NB4 (cell line): ENCODE measurements around the gene CRACR2B.

ENCODE experiments used
- POLR2A ChIP-seq: IDR thresholded peaks from 2 replicates; pipeline ENCODE4 v1.6.1; 2011; ENCODE audit warnings: mild to moderate bottlenecking; ENCODE audit not compliant: insufficient read length; ENCODE audit errors: extremely low read depth
- TF ChIP-seq, protein P1 (sequence below): IDR thresholded peaks from one replicate; pipeline ENCODE4 v1.5.1; 2012; ENCODE audit warnings: low read depth, low read length

DNA sequence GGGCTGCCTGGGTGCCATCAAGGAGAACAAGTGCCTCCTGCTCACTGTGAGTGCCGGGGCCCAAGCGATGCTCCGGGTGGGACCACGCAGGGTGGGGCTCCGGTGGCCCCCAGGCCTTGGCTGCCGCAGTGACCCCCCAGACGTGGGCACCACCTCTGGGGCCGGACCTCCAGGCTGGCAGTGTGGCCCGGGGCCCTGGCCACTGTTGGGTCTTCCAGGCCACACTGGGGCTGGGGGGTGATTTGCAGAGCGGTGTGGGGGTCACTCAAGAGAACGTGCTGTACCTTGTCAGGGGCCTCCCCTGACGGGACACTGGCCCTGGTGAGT is 34.9 kb downstream of the CRACR2B start:
- no peak for TF ChIP-seq POLR2A
- TF ChIP-seq, protein P1, sequence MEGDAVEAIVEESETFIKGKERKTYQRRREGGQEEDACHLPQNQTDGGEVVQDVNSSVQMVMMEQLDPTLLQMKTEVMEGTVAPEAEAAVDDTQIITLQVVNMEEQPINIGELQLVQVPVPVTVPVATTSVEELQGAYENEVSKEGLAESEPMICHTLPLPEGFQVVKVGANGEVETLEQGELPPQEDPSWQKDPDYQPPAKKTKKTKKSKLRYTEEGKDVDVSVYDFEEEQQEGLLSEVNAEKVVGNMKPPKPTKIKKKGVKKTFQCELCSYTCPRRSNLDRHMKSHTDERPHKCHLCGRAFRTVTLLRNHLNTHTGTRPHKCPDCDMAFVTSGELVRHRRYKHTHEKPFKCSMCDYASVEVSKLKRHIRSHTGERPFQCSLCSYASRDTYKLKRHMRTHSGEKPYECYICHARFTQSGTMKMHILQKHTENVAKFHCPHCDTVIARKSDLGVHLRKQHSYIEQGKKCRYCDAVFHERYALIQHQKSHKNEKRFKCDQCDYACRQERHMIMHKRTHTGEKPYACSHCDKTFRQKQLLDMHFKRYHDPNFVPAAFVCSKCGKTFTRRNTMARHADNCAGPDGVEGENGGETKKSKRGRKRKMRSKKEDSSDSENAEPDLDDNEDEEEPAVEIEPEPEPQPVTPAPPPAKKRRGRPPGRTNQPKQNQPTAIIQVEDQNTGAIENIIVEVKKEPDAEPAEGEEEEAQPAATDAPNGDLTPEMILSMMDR, result no peak
